K562 (cell line): ENCODE measurements around the gene C1orf50. TPM values are rescaled to one million over a fixed set of nuclear protein-coding genes. Genes with fewer than 3 reads are reported as not detected.
"Not testable (repeated sequence)": the region's sequence is repeated elsewhere in the genome, so short reads cannot be mapped to it uniquely, and the experiment has no call there.

Experiments used
- ATAC-seq: fragments of 200-7000 bp; cut with Tn5 transposase; 3 replicates; pipeline ENCODE4 v1.9.1; 2020; ENCODE audit warnings: moderate library complexity
- BruUV-seq: library from RNA; stranded (reverse); fragments of 400-500 nt; replicated peaks from 2 replicates; lab custom pipeline; 2021; lab: Mats Ljungman, UMichigan
- CTCF ChIA-PET: fragments of 300-600 bp; formaldehyde crosslinking; extraction: SDS; loops from one replicate; lab custom pipeline; 2021; ENCODE audit warnings: low intra/inter-chr PET ratio; lab: Yijun Ruan, JAX
- POLR2A ChIA-PET: fragments of 300-600, 350-650 bp; sonication (Branson Sonifier 250); formaldehyde crosslinking; extraction: SDS; loops from one replicate; lab custom pipeline; 2021; ENCODE audit warnings: antibody characterized with exemption, inconsistent platforms; lab: Yijun Ruan, JAX
- DNase-seq, 4 experiments: peaks; one replicate each; pipeline versions ENCODE4 v3.0.0 to v3.0.0-alpha.2; 2011 to 2018; ENCODE audit warnings: low spot score in 3 of 4, mixed read lengths in 3 of 4; ENCODE audit errors: extremely low read depth in 1 of 4
- FAIRE-seq: peaks from 2 replicates; lab custom pipeline; 2011; peaks lifted over from hg19 to GRCh38; lab: Jason Lieb, UNC
- H2AFZ ChIP-seq: 2 replicates; pipeline ENCODE4 v1.6.0; 2011; ENCODE audit warnings: low read depth, low read length, control low read depth, inconsistent platforms
- H3K27ac ChIP-seq: fragments of 200-600 bp; 3 replicates; pipeline ENCODE4 v1.8.0; 2011; ENCODE audit warnings: low read depth, mild to moderate bottlenecking, control low read depth, inconsistent platforms, low read length, moderate library complexity, mixed read lengths; ENCODE audit errors: extremely low read depth
- H3K27me3 ChIP-seq, 2 experiments: fragments of 300-600 bp in 1 of 2; 2 replicates in 1 of 2; 3 replicates in 1 of 2; pipeline versions ENCODE4 v1.6.0 to v1.8.0; 2011; ENCODE audit warnings: inconsistent platforms in 2 of 2, low read length in 2 of 2, mild to moderate bottlenecking in 1 of 2, mixed read lengths in 1 of 2, moderate library complexity in 1 of 2; ENCODE audit not compliant: control insufficient read depth in 2 of 2, insufficient read depth in 2 of 2
- H3K36me3 ChIP-seq: fragments of 300-600 bp; 3 replicates; pipeline ENCODE4 v1.8.0; 2011; ENCODE audit warnings: mild to moderate bottlenecking, low read length, inconsistent platforms; ENCODE audit not compliant: control insufficient read depth, insufficient read depth
- H3K4me1 ChIP-seq, 2 experiments: fragments of 200-600 bp in 1 of 2; replicated peaks in 1 of 2; 2 replicates in 1 of 2; 3 replicates in 1 of 2; pipeline versions ENCODE4 v1.5.1 to v1.8.0; 2011; ENCODE audit warnings: inconsistent platforms in 2 of 2, low read length in 2 of 2, mild to moderate bottlenecking in 1 of 2, mixed read lengths in 1 of 2, moderate library complexity in 1 of 2; ENCODE audit not compliant: control insufficient read depth in 2 of 2, insufficient read depth in 2 of 2
- H3K4me2 ChIP-seq: 2 replicates; pipeline ENCODE4 v1.6.1; 2011; ENCODE audit warnings: low read length, control low read depth, inconsistent platforms, mixed read lengths; ENCODE audit not compliant: insufficient read depth
- H3K4me3 ChIP-seq: fragments of 200-600 bp; sonication (generic), shearing (Covaris generic); 2 replicates; pipeline ENCODE4 v1.5.1; 2016; ENCODE audit warnings: control low read depth, inconsistent platforms
- H3K79me2 ChIP-seq: fragments of 200-600 bp; 3 replicates; pipeline ENCODE4 v1.8.0; 2011; ENCODE audit warnings: low read length, inconsistent platforms; ENCODE audit not compliant: control insufficient read depth, insufficient read depth
- H3K9ac ChIP-seq, 2 experiments: 2 replicates each; pipeline versions ENCODE4 v1.6.0 to v1.6.1; 2011; ENCODE audit warnings: low read depth in 2 of 2, low read length in 2 of 2, control low read depth in 1 of 2, inconsistent platforms in 1 of 2, mild to moderate bottlenecking in 1 of 2, mixed read lengths in 1 of 2; ENCODE audit not compliant: insufficient read depth in 1 of 2
- H3K9me1 ChIP-seq: one replicate; pipeline ENCODE4 v1.6.0; 2011; ENCODE audit warnings: inconsistent platforms, mild to moderate bottlenecking, low read length, moderate library complexity; ENCODE audit not compliant: control insufficient read depth, insufficient read depth
- H3K9me3 ChIP-seq: replicated peaks from 2 replicates; pipeline ENCODE4 v1.5.1; 2011; ENCODE audit warnings: low read depth, low read length, inconsistent platforms; ENCODE audit not compliant: control insufficient read depth, insufficient read depth
- H4K20me1 ChIP-seq: replicated peaks from 2 replicates; pipeline ENCODE4 v1.6.1; 2011; ENCODE audit warnings: low read length, inconsistent platforms, mixed read lengths; ENCODE audit not compliant: control insufficient read depth, insufficient read depth
- BCOR ChIP-seq: fragments of 450-650 bp; IDR thresholded peaks from 2 replicates; pipeline ENCODE4 v1.6.1; 2016
- CCNT2 ChIP-seq: IDR thresholded peaks from 2 replicates; pipeline ENCODE4 v1.6.1; 2011; ENCODE audit warnings: borderline replicate concordance, low read depth, mild to moderate bottlenecking, moderate library complexity, mixed read lengths, low read length; ENCODE audit not compliant: insufficient read length; ENCODE audit errors: extremely low read depth
- FIP1L1 ChIP-seq: fragments of 200-400 bp; formaldehyde crosslinking; IDR thresholded peaks from 2 replicates; pipeline ENCODE4 v1.6.1; 2018; ENCODE audit warnings: mild to moderate bottlenecking, low read depth, low read length; ENCODE audit not compliant: poor library complexity, severe bottlenecking
- HDAC1 ChIP-seq, 2 experiments: fragments of 450-650 bp; IDR thresholded peaks; 2 replicates each; pipeline ENCODE4 v1.6.1; 2016 to 2017; ENCODE audit warnings: inconsistent platforms in 1 of 2, mild to moderate bottlenecking in 1 of 2, moderate library complexity in 1 of 2
- KDM1A ChIP-seq, 2 experiments: fragments of 450-650 bp; IDR thresholded peaks; 2 replicates each; pipeline ENCODE4 v1.6.1; 2016; ENCODE audit warnings: mild to moderate bottlenecking in 2 of 2
- MTA3 ChIP-seq: fragments of 450-650 bp; formaldehyde crosslinking; IDR thresholded peaks from 2 replicates; pipeline ENCODE4 v1.6.1; 2017; ENCODE audit warnings: mild to moderate bottlenecking, borderline replicate concordance
- SP2 ChIP-seq: IDR thresholded peaks from 2 replicates; pipeline ENCODE4 v1.6.1; 2011; ENCODE audit warnings: mild to moderate bottlenecking, low read depth, low read length, moderate library complexity; ENCODE audit not compliant: poor library complexity, severe bottlenecking; ENCODE audit errors: extremely low read depth
- WHSC1 ChIP-seq: IDR thresholded peaks from one replicate; pipeline ENCODE4 v1.6.1; 2012; ENCODE audit warnings: low read length, control low read depth, inconsistent platforms
- ZNF436 ChIP-seq: fragments of 250-450, 450-650 bp; sonication (Bioruptor Pico); formaldehyde crosslinking; IDR thresholded peaks from 2 replicates; pipeline ENCODE4 v1.7.0; 2020; ENCODE audit warnings: mild to moderate bottlenecking
- WGBS: fragments of 100-300 bp; shearing (Covaris generic); methylation state at CpG from one replicate; pipeline ENCODE4 v1.1.6; 2016; ENCODE audit warnings: low coverage, mixed read lengths; ENCODE audit not compliant: insufficient coverage; ENCODE audit errors: missing lambda C conversion rate; 5-methylcytosine and 5-hydroxymethylcytosine counted together
- in situ Hi-C: fragments of 300-500 bp; cut with MboI; formaldehyde crosslinking; loops from 4 replicates; pipeline ENCODE4 v1.15.0; 2018; ENCODE audit warnings: inconsistent platforms, mixed read lengths
- intact Hi-C: fragments of 100-400 bp; cut with micrococcal nuclease; formaldehyde crosslinking; loops from 2 replicates; pipeline ENCODE4 v1.14.2; 2022
- polyA plus RNA-seq, 8 experiments: library from polyadenylated mRNA; depleted of rRNA in 4 of 8; stranded (reverse) in 5 of 8; unstranded in 3 of 8; fragments of >200 nt; fragmentation: Nextera tagmentation in 2 of 8; fragmentation: Illumina TruSeq in 1 of 8; extraction: Ambion mirVana in 2 of 8; extraction: Trizol in 1 of 8; gene quantifications; 2 replicates each; pipeline versions ENCODE4 v1.2.1 to v1.2.3, GENCODE V29; 2011 to 2014; ENCODE audit warnings: inconsistent platforms in 1 of 8, missing spikeins in 1 of 8
- total RNA-seq, 7 experiments: library from RNA; depleted of rRNA in 6 of 7; stranded (reverse); fragments of >200 nt in 6 of 7; fragmentation: Illumina TruSeq in 2 of 7; extraction: Trizol in 2 of 7; gene quantifications; 2 replicates each; pipeline versions ENCODE4 v1.2.1 to v1.2.3, GENCODE V29; 2011 to 2021; ENCODE audit warnings: low replicate concordance in 1 of 7
- TF ChIP-seq, protein P1 (sequence below): fragments of 250-450 bp; sonication (Bioruptor Pico); IDR thresholded peaks from 2 replicates; pipeline ENCODE4 v1.8.0; 2021; ENCODE audit warnings: mild to moderate bottlenecking, moderate library complexity
- TF ChIP-seq, protein P2 (sequence below): fragments of 250-450 bp; sonication (Bioruptor Pico); IDR thresholded peaks from 2 replicates; pipeline ENCODE4 v1.6.1; 2021; ENCODE audit warnings: mild to moderate bottlenecking

C1orf50 gene
- total and polyA plus RNA-seq, 9 of the 15 experiments (the other 6 are each of a cell fraction or from before 2014, with no cell fraction given): 0.55 to 13.9 (median 5.2) TPM

DNA sequence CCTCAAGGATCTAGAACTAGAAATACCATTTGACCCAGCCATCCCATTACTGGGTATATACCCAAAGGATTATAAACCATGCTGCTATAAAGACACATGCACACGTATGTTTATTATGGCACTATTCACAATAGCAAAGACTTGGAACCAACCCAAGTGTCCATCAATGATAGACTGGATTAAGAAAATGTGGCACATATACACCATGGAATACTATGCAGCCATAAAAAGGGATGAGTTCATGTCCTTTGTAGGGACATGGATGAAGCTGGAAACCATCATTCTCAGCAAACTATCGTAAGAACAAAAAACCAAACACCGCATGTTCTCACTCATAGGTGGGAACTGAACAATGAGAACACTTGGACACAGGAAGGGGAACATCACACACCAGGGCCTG lies 47.8 kb downstream of the C1orf50 start:
- H3K27me3 ChIP-seq, CTCF ChIA-PET, H4K20me1 ChIP-seq, H3K27ac ChIP-seq, H3K4me3 ChIP-seq, FAIRE-seq, H3K9ac ChIP-seq, ATAC-seq, H3K9me1 ChIP-seq, DNase-seq, H3K4me2 ChIP-seq, BruUV-seq, H3K9me3 ChIP-seq, intact Hi-C loops, H2AFZ ChIP-seq, in situ Hi-C loops: not testable (repeated sequence)
- WGBS: 100% methylated on average over 1 of the region's 3 CpGs
- Histone ChIP-seq H3K4me1 (peaks cover 16 to 23% of the 10 kb centered on the region in 2 experiments), H3K79me2 (peaks cover 29% of the 10 kb centered on the region), H3K36me3 (peaks cover 14% of the 10 kb centered on the region; the same call in 2 of the 3 replicates)
- POLR2A ChIA-PET: interaction anchor here (0.6 to 3.4 kb wide), 3 partner anchors 8 to 142 kb away, joined by 3 to 22 read pairs (median 5); no protein-coding TSS in a partner anchor
- TF ChIP-seq BCOR (peak; percentile 77), KDM1A (IDR thresholded peaks at IDR 0.05) (peak in 1 of 2 experiments; percentile 31; a peak in 1 of 4 replicates), HDAC1 (IDR thresholded peaks at IDR 0.05) (0 out of 4 replicates have a peak, but pooled peaks of 1 of the 2 experiments have one; percentile 14)

GRCh38 chr1:42815941-42816584 lies 49.0 kb downstream of the C1orf50 start:
- Histone ChIP-seq H3K9me3 (no peaks in the 10 kb centered on the region), H3K4me3 (peak overlapping the region; percentile 79), H4K20me1 (no peaks in the 10 kb centered on the region), H3K9me1 (no peaks in the 10 kb centered on the region), H3K4me2 (peak overlapping the region; percentile 89), H3K36me3 (peaks cover 13% of the 10 kb centered on the region; the same call in 2 of the 3 replicates), H3K27ac (peak overlapping the region; percentile 65), H3K27me3 (no peaks in the 10 kb centered on the region), H3K79me2 (peaks cover 37% of the 10 kb centered on the region), H2AFZ (peak overlapping the region; percentile 86), H3K9ac (peak overlapping the region; percentile 60 to 92; a peak in 3 of 4 replicates), H3K4me1 (peaks cover 16 to 33% of the 10 kb centered on the region in 2 experiments)
- in situ Hi-C loops: no loop called here
- ChIA-PET POLR2A (interaction anchor here (0.8 to 3.4 kb wide), 6 partner anchors 9 to 120 kb away, joined by 3 to 22 read pairs (median 4); no protein-coding TSS in a partner anchor), CTCF (no interaction called here)
- peak; percentile 48 for FAIRE-seq
- TSS peak; percentile 66 for BruUV-seq
- peak; percentile 26 for ATAC-seq
- peak in 1 of 4 experiments; percentile 54 for DNase-seq
- WGBS: 31% methylated on average over 7 of the region's 7 CpGs
- intact Hi-C loops: loop anchor here (1.0 kb wide), 1 partner anchor 108 kb away; no protein-coding TSS in a partner anchor
- TF ChIP-seq MTA3 (0 out of 2 replicates have a peak, but pooled peaks have one; percentile 5), ZNF436 (CRISPR knock-in tag) (no peak), CCNT2 (no peak), FIP1L1 (no peak), SP2 (no peak), WHSC1 (no peak)
- TF ChIP-seq, protein P1, sequence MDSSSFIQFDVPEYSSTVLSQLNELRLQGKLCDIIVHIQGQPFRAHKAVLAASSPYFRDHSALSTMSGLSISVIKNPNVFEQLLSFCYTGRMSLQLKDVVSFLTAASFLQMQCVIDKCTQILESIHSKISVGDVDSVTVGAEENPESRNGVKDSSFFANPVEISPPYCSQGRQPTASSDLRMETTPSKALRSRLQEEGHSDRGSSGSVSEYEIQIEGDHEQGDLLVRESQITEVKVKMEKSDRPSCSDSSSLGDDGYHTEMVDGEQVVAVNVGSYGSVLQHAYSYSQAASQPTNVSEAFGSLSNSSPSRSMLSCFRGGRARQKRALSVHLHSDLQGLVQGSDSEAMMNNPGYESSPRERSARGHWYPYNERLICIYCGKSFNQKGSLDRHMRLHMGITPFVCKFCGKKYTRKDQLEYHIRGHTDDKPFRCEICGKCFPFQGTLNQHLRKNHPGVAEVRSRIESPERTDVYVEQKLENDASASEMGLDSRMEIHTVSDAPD (CRISPR knock-in tag): no peak
- TF ChIP-seq, protein P2, sequence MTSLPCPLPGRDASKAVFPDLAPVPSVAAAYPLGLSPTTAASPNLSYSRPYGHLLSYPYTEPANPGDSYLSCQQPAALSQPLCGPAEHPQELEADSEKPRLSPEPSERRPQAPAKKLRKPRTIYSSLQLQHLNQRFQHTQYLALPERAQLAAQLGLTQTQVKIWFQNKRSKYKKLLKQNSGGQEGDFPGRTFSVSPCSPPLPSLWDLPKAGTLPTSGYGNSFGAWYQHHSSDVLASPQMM (CRISPR knock-in tag): no peak
